ENCODE data around the gene TAB2.
"Not testable (repeated sequence)": the region's sequence is repeated elsewhere in the genome, so short reads cannot be mapped to it uniquely, and the experiment has no call there.

TAB2 gene

DNA sequence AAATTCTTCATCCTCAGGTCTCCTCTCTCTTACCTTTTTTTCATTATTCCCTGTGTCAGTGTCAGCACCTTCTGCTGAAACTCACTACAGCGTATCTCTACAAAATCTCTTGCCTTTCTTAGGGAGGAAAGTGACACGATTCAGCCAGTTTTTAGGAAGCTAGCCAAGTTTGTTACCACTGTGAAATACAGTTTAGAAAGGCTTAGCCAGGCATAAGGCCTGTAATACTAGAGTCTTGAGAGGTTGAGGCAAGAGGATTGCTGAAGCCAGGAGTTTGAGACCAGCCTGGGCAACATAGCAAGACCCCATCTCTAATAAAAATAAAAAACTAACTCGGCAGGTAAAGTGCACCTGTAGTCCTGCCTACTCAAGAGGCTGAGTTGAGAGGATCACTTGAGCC, 16.7 kb downstream of the TAB2 start:
- DNase-seq (ENCODE audit: low spot score): no peak

DNA sequence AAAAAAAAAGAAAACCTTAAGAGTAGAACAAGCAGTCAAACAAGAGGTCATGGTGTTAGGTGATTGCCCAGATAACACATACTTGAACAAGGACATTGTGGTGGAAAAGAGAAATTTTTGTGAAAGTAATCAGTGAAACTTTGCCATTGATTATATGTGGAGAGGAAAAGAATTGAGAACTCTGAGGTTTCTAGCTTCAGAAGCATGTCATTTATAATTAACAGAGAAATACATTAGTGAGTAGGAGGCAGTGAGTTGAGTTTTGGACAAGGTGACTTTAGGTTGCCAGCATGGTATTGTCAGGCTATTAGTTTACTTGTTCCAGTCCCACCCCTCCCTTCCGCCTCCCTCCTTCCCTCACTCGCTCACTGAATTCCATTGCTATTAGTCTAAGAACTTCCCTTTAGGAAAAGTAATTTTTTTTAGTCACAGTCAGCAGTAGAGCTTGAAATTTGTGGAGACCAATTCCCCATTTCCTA, 17.2 kb downstream of the TAB2 start:
- DNase-seq (ENCODE audit: low spot score): peak; percentile 19

DNA sequence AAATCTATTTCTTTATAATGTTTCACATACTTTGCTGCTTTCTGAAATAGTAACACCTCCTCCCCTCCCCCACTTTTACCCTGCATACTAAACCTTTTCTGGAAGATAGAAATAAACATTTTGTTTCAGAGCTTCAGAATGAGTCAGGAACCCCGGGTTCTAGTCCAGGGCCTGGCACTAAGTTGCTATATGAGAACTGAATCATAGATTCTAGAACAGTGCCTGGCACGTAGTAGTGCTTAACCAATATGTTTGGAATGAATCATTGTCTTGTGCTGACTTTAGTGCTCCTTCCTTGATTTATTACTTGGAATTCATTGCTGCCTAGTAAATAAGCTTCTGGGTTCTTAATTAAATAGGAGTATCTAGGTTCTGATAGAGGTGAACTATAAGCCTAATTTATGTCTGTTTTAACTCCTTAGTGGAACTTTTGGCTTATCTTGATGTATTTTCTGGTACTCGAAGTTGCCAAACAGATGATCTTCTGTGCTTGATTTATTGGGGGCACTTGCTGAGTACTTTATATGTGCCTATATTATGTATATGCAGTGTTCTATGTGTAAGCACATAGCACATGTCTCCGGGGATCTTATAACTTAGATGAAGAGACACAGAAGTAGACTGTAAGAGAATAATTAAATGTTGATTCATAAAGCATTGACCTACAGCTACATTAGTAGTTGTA, 18.6 kb downstream of the TAB2 start:
- DNase-seq (ENCODE audit: low spot score): no peak

DNA sequence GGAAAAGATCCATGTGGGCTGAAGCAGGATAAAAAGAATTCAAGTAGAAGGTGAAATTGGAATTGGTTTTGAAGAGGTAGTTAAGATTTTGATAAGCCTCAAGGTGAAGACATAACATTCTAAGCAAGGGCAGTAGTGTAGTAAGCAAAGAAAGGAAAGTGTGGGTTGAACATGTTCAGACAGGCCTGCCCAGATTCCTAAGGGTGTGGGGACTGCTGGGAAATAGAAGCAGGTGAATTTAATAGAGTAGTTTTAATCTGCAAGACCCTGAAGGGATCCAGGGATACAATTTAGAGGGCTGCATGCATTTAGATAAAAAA, 19.1 kb downstream of the TAB2 start:
- DNase-seq (ENCODE audit: low spot score): no peak

DNA sequence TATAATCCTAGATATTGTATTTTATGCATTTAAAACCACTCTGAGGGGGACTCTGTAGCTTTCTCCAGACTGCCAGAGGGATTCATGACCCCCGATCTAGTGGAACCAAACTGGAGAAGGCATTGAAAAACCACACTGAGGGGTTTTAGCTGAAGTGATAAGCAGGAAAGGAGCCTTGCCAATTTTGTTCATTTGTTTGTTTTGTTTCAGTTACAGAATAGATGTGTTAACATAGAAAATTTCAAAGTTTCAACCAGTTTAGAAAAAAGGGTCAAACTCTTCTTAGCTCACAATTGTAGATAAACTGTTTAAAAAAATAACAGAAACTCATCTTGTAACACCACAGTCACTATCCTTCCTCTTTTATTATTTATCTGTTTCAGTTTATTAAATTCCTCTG, 19.8 kb downstream of the TAB2 start:
- no peak for DNase-seq (ENCODE audit: low spot score)

DNA sequence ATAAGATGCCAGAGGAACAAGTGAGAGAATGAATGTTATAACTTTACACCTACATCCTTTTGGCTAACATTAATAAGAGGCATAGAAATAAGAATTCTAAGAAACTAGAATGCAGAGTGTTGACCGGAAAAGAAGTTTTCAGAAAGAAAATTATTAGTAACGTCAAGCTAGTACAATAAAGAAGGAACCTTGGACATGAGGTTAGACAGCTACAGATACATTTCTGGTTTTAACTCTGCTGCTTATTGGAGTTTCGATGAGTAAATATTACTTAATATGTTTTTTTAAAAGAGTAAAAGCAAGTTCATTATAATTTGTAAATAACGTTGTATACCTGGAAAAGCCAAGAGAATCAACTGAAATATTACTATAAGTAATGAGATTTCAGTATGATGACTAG, 22.7 kb downstream of the TAB2 start:
- DNase-seq (ENCODE audit: low spot score): no peak

DNA sequence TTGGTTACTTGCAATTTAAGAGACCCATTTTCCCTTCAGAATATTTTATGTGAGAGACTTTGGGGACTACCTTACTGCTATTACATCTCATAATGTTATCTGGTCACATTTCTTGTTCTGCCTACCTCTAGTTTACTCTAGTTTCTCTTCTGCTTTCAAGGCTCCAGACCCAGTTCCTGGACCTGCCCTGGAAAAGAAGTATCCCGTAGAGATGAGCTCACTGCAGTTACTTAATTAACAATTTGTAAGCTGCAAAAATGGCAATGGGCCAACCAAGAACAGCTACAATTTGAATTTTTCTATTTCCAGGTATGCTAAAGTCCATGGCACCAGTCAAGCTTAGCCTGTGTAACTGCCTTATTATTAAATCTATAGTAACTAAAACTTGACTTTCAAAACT, 25.0 kb downstream of the TAB2 start:
- DNase-seq (ENCODE audit: low spot score): no peak

DNA sequence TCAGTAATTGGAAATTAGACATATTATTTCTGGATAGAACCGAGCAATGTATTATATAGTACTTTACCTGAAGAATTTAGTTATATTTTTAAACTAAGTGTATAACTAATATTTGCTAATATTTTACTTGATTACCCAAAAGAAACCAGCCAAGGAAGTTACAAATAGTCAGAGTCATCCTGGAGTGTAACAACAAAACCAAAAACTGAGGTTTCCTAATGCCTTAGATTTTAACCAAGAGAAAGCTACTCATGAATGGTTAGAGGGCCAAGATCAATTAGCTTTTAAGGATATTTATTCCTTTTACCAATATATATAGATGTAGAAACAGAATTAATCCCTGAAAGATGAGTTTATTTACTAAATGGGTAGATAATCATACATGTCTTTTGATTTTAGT, 26.0 kb downstream of the TAB2 start:
- DNase-seq (ENCODE audit: low spot score): no peak

DNA sequence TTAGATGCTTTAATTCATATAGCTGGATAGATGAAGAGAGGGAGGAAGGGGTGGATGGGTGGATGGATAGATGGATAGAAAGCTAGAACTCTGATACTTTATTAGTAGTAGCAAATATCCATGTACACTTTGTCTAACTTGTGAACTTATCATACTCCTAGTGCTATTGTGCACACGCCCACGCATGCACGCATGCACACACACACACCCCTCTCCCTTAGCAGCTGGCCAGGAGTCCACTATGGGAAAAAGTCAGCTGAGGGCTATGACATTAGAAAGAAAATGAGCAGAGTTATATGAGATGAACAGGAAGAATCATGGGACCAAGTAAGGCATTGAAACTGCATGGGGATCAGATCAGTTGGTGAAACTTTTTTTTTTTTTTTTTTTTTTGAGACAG, 28.6 kb downstream of the TAB2 start:
- no peak for DNase-seq (ENCODE audit: low spot score)

DNA sequence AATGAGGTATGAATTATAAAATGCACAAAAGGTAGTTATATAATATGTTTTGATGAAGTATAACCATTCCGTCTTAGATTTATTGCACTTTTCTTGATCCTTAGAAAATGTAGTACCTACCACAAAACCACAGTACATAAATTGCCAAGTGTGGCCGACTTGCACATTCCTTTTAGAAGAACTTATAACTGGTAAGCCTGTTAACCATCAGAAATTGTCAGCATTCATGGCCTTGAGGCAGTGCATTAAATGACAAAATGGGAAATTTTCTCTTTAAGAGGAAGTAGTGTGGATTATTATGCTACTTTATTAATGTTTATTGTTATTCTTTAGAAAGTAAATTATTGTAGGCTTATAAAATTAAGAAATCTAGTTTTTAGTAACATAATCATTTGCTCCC, 29.6 kb downstream of the TAB2 start:
- DNase-seq (ENCODE audit: low spot score): no peak

DNA sequence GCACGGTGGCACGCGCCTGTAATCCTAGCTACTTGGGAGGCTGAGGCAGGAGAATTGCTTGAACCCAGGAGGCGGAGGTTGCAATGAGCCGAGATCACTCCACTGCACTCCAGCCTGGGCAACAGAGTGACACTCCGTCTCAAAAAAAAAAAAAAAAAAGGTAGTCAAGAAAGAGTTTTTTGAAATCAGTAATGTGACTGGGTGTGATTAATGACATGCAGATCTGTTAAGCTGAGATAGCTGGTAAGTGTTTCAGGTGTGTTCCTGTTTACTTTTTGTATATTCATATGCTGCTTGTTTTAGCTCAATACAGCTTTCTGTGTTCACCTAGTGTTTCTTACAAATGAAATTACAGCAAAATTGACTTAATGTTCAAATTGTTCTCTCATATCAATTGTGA, 31.8 kb downstream of the TAB2 start:
- not testable (repeated sequence) for DNase-seq (ENCODE audit: low spot score)

DNA sequence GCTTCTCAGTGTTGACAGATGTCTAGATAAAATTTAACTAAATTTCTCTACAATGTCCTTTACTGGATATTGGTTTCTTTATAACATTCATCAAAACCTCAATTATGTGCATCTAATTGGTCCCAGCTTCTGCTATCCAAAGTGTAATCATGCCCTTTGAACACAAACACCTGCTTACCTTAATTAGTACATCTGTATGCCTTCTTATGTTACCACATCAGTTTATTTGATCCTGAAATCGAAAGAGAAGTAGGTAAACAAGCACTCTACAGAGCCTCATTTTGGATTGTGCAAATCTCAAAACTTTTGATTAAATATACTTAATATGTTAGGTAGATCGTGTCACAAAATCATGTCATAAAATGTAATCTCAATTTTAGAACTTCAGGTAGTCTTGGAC, 36.5 kb downstream of the TAB2 start:
- DNase-seq (ENCODE audit: low spot score): no peak

DNA sequence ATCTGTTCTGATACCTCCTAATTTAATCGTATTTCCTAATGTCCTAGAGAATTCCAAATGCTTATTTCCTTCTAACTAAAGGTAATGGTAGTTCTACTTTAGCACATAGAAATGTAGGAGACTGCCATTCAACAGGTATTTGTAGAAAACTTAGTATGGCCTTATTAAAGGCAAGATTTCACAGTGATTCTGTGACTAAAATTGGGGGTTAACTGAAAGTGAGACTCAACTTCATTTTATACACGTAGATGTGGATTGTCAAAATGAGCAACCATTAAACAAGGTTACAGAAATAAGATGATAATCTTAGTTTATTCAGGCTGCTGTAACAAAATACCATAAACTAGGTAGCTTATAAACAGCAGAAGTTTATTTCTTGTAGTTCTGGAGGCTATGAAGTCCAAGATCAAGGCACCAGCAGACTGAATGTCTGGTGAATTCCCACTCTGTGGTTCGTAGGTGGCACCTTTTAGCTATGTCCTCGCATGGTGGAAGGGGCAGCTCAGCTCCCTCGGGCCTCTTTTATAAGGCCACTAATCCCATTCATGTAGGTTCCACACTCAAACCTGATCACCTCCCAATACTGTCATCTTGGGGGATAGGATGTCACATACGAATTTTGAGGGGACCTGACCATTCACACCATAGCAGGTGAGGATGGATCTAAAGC, 38.7 kb downstream of the TAB2 start:
- DNase-seq (ENCODE audit: low spot score): no peak

DNA sequence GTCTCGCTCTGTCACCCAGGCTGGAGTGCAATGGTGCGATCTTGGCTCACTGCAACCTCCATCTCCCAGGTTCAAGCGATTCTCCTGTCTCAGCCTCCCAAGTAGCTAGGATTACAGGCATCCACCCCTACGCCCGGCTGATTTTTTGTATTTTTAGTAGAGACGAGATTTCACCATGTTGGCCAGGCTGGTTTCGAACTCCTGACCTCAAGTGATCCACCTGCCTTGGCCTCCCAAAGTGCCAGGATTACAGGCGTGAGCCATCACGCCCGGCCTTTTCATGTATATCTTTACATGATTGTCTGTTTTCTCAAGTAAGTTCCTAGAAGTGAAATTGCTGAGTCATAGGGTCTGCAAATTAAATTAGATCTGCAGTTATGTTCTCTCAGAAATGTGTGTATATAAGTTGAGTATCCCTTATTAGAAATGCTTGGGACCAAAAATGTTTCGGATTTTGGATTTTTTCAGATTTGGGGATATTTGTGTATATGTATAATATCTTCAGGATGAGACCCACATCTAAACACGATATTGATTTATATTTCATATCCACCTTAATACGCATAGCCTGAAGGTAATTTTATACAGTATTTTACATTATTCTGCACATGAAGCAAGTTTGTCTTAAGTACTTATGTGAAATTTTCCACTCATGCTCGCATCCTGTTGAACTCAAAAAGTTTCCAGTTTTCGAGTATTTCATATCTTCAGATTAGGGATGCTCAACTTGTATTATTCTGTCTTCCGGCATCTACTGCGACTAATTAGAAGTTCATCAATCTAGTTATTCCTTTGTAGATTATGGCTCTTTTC, 40.4 kb downstream of the TAB2 start:
- no peak for DNase-seq (ENCODE audit: low spot score)

DNA sequence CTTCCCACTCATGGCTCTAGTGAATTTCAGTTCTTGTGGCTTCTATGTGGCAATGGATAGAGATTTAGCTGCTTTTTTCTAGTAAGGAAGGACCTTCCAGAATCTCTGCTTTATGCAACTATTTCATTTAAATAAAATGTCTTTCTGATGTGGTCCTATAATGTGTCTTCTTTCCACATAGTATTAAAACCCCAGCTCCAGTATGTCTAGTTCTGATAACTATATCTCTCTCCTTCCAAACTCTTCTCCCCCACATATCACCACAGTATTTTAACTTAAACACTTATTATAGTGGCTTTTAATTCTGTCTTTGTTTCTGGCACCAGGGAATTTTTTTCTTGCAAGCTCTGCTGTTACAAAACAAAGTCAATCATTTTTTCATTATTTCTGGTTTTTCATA, 41.9 kb downstream of the TAB2 start:
- DNase-seq (ENCODE audit: low spot score): no peak

DNA sequence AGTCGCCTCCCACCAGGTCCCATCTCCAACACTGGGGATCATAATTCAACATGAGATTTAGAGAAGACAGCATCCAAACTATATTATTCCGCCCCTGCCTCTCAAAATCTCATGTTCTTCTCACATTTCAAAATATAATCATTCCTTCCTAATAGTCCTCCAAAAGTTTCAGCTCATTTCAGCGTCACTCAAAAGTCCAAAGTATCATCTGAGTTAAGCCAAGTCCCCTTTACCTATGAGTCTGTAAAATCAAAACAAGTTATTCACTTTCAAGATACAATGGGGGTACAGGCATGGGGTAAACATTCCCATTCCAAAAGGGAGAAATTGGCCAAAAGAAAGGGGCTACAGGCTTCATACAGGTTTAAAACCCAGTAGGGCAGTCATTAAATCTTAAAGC, 43.0 kb downstream of the TAB2 start:
- no peak for DNase-seq (ENCODE audit: low spot score)

DNA sequence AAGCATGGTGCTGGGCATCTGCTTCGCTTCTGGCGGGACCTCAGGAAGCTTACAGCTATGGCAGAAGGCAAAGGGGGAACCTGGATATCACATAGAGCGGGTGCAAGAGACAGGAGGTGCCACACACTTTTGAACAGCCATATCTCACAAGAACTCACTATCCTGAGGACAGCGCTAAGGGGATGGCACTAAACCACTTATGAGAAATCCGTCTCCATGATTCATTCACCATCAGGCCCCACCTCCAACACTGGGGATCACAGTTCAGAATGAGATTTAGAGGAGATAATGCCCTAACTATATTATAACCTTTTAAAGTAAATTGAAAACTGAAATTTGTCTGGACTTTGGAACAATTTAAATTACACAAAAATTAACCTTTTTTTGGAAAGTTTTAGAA, 44.8 kb downstream of the TAB2 start:
- DNase-seq (ENCODE audit: low spot score): no peak

DNA sequence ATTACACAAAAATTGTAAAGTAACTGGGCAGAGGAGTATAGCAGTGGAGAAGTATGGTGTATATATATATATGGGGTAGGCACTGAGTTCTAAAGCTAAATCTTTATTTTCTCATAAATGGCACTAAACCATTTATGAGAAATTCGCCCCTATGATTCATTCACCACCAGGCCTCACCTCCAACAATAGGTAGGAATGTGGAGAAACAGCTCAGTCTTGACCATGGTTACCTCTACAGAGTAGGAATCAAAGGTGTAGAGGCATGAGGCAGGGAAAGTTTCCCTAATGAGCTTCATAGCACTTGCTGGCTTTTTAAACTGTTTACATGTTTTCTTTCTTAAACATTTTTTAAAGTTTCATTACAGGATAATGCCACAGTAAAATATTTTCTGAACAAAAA, 45.6 kb downstream of the TAB2 start:
- DNase-seq (ENCODE audit: low spot score): no peak

DNA sequence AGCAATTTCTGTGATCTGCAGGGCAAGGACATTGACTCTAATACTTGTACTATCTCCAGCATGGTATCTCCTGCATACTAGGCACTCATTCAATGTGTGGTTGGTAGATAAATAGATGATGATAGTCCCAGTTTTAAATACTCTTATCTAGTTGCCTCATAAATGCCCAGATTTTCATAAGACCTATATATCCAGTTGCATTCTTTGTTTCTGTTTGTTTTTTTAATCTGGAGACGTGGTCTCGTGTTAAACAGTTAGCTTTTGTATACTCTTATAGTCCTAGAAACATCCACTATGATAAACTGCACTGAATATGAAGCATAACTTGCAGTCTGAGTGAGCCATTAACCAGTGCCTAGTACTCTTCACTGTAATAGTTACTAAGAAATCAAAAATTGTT, 47.0 kb downstream of the TAB2 start:
- DNase-seq (ENCODE audit: low spot score): no peak

DNA sequence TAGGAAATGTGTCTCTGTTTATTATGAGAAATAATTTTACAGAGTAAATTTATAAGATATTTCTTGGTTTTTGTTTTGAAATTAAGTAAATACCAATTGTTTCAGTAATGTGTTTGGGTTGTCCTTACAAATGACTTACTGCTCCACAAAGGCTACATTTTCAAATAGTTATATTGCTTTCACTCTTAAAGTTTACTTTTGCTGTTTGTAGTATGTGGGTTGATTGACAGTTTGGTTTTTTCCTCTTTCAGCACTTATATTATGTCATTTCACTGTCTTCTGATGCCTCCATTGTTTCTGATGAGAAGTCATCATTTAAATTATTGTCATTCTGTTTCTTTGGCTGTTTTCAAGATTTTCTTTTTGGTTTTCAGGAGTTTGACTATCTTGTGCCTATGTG, 47.7 kb downstream of the TAB2 start:
- no peak for DNase-seq (ENCODE audit: low spot score)

DNA sequence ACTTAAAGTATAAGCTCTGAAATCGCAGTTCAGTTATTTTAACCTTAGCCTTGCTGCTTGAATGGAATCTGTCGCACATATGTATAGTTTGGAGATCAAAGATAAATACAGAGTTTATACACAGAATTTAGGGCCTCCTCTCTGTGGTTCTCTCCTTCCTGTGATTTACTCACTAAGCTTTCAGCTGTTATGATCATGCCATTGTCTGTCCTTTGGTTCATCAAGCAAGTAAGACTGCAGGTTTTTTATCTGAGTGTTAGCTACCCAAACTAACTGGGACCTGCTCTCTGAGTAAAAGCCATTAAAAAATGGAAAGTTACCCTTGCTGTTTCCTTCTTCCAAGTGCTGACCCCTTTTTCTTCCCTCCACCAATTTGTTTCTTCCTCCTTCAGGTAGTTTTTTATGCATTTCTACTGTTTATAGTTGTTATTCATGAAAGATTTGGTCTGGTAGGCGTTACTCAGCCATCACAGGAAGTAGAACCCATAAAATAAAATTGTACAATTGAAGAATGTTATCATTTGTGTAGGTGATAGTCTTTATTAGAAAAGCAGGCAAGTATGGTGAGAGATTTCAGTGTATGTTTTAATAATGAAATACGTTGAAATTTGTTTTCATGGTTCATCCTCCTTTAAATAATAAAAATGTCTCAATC, 48.9 kb downstream of the TAB2 start:
- DNase-seq (ENCODE audit: low spot score): no peak

DNA sequence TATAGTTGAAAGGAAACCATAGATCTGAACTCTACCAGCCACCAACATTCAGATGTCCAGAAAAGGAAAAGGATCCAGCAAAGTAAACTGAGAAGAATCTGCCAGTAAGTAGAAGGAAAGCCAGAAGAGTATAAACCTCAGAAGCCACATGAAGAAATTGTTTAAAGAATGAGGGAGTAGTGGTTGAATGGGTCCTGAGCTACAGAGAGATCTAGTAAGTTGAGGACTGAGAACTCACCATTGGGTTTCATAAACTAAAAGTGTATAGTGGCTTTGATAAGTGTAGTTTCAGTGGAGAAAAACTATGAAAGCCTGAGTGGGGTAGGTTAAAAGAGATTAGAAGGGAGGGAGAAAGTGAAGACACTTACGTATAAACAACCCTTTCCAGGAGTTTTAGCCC, 50.6 kb downstream of the TAB2 start:
- DNase-seq (ENCODE audit: low spot score): no peak

DNA sequence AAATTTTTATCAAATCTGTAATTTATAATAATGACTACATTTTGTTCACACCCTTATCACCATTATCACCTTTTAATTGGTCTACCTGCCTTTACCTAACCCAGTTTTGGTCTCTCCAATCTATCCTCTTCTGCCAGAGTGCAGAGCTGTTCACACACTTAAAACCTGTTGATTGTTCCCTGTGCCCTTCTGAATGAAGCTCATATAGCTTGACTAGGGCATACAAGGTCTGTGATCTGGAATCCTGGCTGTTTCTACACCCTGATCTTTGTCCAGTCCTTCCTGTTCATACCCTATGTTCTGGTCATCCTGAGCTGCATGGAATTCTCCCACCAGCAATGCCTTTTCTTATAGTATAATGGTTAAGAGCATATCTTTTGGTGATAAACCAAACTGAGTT, 53.6 kb downstream of the TAB2 start:
- no peak for DNase-seq (ENCODE audit: low spot score)
